ENCODE data around the gene BLID.

DNA sequence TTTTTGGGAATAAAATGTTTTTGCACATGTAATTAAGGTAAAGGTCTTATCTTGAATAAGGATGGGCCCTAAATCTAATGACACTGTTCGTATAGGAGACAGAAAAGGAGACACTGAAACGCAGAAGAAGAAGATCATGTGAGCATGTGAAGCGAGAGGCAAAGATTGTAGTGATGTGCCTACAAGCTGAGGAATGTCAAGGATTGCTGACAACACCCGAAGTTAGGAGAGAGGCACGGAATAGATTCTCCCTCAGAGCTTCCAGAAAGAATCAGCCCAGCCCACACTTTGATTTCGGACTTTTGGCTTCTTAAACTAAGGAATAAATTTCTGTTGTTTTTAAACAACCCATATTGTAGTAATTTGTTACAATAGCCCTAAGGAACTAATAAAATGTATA, 4.1 kb upstream of the BLID start:
- TF ChIP-seq, protein P1, sequence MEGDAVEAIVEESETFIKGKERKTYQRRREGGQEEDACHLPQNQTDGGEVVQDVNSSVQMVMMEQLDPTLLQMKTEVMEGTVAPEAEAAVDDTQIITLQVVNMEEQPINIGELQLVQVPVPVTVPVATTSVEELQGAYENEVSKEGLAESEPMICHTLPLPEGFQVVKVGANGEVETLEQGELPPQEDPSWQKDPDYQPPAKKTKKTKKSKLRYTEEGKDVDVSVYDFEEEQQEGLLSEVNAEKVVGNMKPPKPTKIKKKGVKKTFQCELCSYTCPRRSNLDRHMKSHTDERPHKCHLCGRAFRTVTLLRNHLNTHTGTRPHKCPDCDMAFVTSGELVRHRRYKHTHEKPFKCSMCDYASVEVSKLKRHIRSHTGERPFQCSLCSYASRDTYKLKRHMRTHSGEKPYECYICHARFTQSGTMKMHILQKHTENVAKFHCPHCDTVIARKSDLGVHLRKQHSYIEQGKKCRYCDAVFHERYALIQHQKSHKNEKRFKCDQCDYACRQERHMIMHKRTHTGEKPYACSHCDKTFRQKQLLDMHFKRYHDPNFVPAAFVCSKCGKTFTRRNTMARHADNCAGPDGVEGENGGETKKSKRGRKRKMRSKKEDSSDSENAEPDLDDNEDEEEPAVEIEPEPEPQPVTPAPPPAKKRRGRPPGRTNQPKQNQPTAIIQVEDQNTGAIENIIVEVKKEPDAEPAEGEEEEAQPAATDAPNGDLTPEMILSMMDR (IDR thresholded peaks at IDR 0.05) = no peak
- TF ChIP-seq EZH2 (IDR thresholded peaks at IDR 0.05) = no peak
- TF ChIP-seq EZH2phosphoT487 (IDR thresholded peaks at IDR 0.05) = no peak
